ENCODE results near the gene KLF1.

DNA sequence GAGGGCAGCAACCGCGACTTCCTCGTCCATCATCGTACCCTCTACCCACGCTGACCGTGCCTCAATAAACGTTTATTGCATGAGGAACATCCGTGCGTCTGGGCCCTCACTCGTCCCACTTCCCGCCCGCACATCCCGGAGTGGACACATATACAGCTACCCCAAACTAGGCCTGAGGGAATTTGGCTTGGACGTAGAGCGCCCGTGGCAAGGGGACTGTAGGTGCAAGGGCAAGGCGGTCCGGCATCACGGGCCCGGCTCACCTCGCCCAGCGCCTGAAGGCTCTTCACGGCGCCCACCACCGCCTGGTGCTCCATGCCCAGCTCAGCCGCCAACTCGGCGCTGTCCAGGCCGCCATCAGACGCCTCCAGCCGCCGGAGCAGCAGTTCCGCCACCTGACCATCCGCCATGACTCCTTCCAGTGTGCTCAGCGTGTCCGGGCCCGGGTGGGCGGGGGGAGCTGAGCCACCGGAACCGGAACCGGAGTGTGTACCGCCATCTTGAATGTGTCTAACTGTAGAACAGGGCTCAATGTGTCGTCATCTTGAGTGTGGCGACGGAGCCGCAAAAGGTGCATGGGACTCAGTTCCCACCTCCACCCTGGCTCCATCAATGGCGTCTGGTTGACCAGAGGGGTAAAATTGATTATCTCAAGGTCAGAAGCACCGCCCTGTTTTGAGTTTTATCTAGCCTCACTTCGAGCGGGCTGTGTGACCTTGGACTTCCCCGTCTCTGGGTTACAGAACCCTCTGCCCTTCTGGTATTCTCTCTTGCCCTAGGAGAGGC lies 46.5 kb upstream of the KLF1 start, which contains the start of gene FARSA:
- peak in 1 of 2 donors; percentile 57 for TF ChIP-seq POLR2A (IDR thresholded peaks at IDR 0.05)
- TF ChIP-seq, protein P1, sequence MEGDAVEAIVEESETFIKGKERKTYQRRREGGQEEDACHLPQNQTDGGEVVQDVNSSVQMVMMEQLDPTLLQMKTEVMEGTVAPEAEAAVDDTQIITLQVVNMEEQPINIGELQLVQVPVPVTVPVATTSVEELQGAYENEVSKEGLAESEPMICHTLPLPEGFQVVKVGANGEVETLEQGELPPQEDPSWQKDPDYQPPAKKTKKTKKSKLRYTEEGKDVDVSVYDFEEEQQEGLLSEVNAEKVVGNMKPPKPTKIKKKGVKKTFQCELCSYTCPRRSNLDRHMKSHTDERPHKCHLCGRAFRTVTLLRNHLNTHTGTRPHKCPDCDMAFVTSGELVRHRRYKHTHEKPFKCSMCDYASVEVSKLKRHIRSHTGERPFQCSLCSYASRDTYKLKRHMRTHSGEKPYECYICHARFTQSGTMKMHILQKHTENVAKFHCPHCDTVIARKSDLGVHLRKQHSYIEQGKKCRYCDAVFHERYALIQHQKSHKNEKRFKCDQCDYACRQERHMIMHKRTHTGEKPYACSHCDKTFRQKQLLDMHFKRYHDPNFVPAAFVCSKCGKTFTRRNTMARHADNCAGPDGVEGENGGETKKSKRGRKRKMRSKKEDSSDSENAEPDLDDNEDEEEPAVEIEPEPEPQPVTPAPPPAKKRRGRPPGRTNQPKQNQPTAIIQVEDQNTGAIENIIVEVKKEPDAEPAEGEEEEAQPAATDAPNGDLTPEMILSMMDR (IDR thresholded peaks at IDR 0.05) = no peak
